Omental fat pad (tissue), 4 donors: ENCODE results near the gene GAA. TPM values are rescaled to one million over a fixed set of nuclear protein-coding genes. Genes with fewer than 3 reads are reported as not detected.

ENCODE experiments used
- ATAC-seq: fragments of 150-250 bp; one replicate; pipeline ENCODE4 v1.9.1; 2016; ENCODE audit warnings: mild to moderate bottlenecking, moderate library complexity; ENCODE audit not compliant: low FRiP score
- DNase-seq: peaks from one replicate; pipeline ENCODE4 v3.0.0-alpha.2; 2019; ENCODE audit warnings: low spot score
- CTCF ChIP-seq, 3 donors: fragments of 450-650 bp; IDR thresholded peaks; one replicate each; pipeline ENCODE4 v1.5.1; 2016 to 2017; ENCODE audit warnings: antibody characterized with exemption in 3 of 3, mild to moderate bottlenecking in 3 of 3, moderate library complexity in 2 of 3
- total RNA-seq, 4 donors: library from RNA; depleted of rRNA; stranded (reverse); fragments of >200 nt; gene quantifications; one replicate each; pipeline ENCODE4 v1.1.0, GENCODE V29; 2016

GAA gene
- total RNA-seq, 4 donors from 2014 or later: 52.8 to 83.0 (median 64.8) TPM

GRCh38 chr17:80091376-80091775 is 10.0 kb upstream of the GAA start:
- no peak for ATAC-seq
- no peak for TF ChIP-seq CTCF (IDR thresholded peaks at IDR 0.05)

GRCh38 chr17:80092959-80093358 is 8.4 kb upstream of the GAA start:
- no peak for ATAC-seq
- DNase-seq: no peak
- TF ChIP-seq CTCF (IDR thresholded peaks at IDR 0.05): no peak

More at GRCh38 chr17:80091376-80091775, 10.0 kb upstream of the GAA start:
- no peak for DNase-seq

- DNase-seq (no peak), ATAC-seq (no peak)
- TF ChIP-seq CTCF (IDR thresholded peaks at IDR 0.05): no peak
Measured at GRCh38 chr17:80095038-80095843, 6.1 kb upstream of the GAA start.

GRCh38 chr17:80095844-80096475 is 5.4 kb upstream of the GAA start:
- no peak for ATAC-seq
- no peak for TF ChIP-seq CTCF (IDR thresholded peaks at IDR 0.05)
- DNase-seq: no peak

- no peak for ATAC-seq
- DNase-seq: no peak
- TF ChIP-seq CTCF (IDR thresholded peaks at IDR 0.05): no peak
Measured at GRCh38 chr17:80096561-80097021, 4.8 kb upstream of the GAA start.

- no peak for TF ChIP-seq CTCF (IDR thresholded peaks at IDR 0.05)
- no peak for DNase-seq
- ATAC-seq: no peak
Measured at GRCh38 chr17:80097127-80097621, 4.2 kb upstream of the GAA start.
